ENCODE data around the gene VSIG8. TPM values are rescaled to one million over a fixed set of nuclear protein-coding genes. Genes with fewer than 3 reads are reported as not detected.

VSIG8 gene
- polyA plus RNA-seq, 4 donors, result 0.13 to 0.65 (median 0.38) TPM

DNA sequence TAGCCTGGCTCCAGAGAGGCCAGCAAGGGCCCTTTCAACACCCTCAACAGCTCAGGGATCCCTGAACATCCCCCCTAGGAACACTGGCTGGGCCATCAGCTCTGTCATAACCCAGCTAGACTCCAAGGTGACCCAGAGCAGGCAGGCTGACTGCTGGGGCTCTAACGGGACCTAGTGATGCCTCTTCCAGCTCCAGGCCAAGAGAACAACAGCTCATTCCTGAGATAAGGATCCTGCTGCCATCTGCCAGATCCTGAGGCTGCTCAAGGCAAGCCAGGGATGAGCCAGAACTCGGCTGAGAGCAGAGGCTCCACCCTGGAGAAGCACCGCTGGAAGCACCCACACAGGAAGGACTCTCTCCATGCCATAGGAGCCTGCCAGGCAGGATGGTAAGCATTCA lies 2.0 kb downstream of the VSIG8 start:
- DNase-seq (ENCODE audit: low read depth in 4 of 4, low spot score in 3 of 4), result no peak

DNA sequence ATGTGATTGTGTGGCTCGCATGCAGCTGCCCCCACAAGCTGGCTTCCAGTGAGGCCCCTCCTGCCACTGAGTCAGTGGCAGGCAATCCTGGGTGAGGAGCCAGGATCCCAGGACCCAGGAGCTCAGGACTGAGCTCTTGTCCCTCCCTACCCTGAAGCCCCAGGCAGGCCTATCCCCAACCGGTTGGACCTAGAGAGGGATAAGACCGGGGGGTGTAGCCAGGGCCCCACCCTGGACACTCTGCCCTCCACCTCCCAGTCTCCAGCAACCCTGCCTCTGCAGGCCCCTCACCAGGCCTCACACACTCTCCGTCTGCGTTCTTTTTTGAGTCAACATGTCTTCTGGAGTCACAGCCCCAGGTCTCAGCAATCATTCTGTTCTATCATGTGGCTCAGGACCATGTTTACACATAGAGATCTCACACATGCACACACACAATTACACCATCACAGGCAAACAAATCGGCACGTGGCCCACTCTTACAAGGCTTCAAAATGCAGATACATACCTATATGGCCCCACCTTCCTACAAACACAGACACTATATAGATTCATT lies 2.6 kb downstream of the VSIG8 start:
- DNase-seq (ENCODE audit: low read depth in 4 of 4, low spot score in 3 of 4), result no peak

DNA sequence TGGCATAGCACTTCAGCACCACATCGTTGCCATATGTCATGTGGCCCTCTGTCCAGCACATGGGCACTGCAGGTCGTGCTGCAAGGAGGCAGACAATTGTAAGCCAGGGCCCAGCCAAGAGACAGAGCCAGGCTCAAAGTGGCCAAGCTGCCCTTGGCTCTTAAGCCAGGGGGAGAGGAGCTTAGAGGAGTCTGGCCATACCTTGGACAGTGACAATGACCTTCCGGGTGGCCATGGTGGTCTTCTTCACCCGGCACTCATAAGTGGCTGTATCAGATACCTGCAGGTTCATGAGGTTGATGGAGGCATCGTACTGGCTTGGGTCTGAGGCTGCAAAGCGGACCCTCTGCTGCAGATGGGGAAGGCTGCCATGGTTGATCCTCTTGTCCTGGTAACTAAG lies 4.6 kb downstream of the VSIG8 start:
- DNase-seq (ENCODE audit: low read depth in 4 of 4, low spot score in 3 of 4), result no peak

DNA sequence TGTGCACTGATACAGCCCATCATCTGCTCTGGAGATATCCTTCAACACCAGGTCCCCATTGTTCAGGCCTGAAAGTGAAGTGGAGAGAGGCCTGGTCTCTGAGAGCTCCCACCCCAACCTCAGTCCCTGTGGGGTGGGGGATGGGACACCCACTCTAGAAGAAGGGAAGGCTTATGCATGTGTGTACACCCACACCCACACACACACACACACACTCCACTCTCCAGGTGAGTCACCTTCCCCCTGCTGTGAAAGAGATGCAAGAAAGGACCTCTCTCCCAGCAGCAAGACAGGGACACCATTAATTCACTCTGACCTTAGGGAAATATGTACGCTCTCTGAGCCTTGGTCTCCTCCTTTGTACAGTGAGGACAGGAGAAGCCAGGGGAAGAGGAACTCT lies 5.9 kb downstream of the VSIG8 start:
- no peak for DNase-seq (ENCODE audit: low read depth in 4 of 4, low spot score in 3 of 4)

DNA sequence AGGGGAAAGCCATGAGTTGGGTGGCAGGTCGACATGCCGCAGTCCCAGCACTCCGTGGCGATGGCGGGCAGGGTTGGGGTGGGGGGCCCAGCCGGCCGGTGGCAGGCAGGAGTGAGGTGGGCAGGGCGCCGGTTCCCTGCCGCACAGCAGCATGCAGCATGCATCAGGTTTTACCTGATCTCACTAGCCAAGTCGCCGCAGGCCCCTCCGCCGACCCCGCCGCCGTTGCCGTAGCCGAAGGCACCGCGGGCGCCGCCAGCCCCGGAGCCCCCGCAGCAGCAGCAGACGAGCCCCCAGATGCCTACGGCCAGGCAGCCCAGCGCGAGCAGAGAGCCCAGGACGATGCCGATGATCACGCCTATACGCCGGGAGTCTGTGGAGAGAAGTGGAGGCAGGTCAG lies 6.7 kb downstream of the VSIG8 start:
- DNase-seq (ENCODE audit: low read depth in 4 of 4, low spot score in 3 of 4), result no peak

DNA sequence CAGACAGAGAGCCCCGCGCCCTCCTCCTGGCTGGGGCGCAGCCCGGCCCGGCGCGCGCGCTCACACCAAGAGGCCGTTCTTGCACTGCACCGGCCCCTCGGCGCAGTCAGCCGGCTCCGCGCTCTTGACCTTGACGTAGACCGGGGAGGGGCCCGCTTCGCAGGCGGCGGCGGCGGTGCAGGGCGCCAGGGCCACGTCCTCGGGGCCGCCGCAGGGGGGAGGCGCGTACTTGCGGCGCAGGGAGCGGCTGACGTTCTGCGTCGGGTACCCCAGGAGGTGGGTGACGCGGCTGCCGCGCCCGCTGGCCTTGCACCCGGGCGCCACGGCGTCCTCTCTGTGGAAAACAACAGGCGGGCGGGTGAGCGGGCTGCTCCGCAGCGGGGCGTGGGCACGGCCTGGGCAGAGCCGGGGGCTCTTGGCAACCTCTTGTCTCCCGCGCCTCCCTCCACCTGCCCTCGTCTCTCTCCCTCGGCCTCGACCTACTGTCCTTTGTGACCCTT lies 7.7 kb downstream of the VSIG8 start:
- DNase-seq (ENCODE audit: low read depth in 4 of 4, low spot score in 3 of 4), result peak; percentile 51 to 65 (median 58)

DNA sequence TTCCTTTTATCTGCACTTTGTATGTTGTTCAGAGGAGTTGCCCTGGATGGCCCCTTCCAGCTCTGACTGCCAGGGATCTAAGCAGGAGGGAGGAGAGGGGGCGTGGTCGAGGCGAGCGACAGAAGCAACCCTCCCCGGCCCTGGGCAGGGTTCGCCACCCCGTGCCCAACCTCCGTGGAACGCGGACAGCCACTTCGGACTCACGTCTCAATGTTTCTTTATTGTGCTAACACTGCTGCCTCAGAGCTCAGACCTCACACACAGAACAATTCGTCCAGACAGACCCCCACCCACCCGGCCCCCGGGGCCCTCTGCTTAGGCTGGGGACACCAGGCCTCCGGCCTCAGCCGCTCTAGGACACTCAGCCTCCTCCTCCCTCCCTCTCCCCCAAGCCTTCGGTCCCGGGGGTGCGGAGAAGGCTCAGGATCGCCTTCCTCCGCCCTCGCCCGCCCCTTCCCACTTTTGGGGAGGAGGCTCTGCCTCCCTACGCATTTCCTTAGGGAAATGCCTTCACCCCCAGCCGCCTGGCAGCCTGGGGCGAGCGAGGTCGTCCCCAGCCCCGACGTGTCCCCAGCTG lies 8.3 kb downstream of the VSIG8 start:
- DNase-seq (ENCODE audit: low read depth in 4 of 4, low spot score in 3 of 4), result peak in 3 of 4 donors; percentile 17 to 44 (median 39)

DNA sequence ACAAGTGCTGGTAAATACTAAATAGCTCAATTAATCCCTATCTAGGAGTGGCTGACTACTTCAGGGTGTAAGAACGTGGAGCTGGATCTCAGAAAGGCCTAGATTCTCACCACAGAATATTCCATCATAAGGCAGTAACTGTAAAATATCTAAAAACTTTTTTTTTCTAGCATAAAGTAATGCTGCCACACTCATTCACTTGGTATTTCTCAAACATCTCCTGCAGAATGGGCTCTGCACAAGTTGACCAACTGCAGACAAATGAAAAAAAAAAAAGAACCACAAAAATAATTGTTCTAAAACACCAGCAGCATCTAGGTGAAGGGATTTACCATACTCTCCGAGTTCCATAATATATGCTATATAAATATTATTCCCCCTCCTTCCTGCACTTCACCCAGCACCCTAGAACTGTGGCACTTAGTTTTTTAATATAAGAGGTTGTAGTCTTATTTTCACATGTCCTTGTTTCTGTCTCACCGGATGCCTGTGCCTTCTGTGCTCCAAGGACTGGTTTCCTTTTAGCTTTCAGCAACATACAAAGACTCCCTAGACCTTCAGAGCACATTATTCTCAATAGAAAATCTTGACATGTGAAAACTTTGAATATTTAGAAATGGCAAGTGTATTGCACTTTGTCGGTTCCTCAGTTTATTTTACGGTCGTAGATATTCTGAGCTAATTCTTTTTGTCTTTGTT lies 8.9 kb downstream of the VSIG8 start:
- DNase-seq (ENCODE audit: low read depth in 4 of 4, low spot score in 3 of 4), result no peak

DNA sequence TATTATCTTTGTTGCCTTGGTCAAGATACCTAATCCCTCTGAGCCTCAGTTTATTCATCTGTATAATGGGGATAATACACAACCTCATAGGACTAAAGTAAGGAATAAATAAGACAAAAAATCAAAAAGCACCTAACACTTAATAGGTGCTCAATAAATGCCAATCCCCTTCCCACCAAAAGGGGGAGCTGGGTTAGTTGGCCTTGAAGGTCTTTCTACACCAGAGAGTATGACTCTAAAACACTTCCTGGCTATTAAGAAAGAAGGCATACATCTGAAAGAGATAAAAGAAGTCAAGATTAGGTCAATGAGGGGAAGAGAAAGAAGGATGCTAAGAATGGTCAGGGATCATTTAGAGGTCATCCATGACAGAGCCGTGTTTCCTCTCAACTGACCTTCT lies 11.1 kb downstream of the VSIG8 start:
- no peak for DNase-seq (ENCODE audit: low read depth in 4 of 4, low spot score in 3 of 4)

DNA sequence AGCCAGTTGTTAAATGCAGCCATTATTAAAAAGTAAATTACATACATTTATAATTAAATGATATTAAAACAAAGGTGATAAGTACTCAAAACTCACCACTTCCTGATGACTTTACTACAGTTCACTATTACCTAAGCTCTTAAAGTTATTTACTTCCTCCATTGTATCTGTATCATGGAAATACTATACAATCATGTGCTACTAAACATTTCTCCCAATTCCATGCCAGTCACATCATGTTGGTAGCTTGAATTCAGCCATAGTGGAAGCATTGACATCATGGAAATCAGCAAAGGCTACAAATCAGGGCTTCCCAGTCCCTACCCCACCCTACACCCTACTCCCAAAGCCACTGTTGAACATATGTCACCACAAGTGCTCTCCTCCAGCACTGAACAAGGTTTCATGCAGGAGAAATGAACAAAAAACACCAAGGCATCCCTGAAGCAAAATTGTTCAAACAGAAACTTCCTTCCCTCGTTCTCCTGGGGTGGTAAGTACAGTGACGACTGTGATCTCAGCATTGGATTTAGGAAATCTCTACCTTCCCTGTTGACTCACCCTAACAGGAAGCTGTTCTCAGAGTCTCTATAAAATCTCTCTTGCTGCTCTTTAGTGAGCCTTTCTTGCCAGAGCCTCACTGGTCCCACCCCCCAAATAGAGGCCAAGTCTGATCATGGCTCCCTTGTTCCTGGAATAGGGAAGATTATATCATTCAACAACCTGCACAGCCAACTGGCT lies 12.7 kb downstream of the VSIG8 start:
- no peak for DNase-seq (ENCODE audit: low read depth in 4 of 4, low spot score in 3 of 4)

DNA sequence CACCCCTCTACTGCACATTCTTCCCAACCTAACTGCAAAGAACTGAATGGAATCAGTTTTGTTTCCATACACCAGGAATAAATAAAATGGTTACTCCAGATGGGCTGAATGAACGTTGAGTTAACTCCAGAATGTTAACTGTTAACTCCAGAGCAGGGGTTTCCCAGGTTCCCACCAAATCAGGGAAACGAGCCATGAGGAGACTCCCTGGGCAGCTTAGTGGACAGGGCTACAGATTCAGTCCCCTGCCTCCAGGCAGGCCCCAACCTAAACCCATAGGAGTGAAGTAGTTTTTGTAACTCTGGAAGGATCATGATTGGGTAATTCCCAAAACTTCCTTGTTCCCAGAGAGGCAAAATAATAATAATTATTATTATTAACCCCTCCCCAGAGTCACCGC lies 14.1 kb downstream of the VSIG8 start:
- no peak for DNase-seq (ENCODE audit: low read depth in 4 of 4, low spot score in 3 of 4)

DNA sequence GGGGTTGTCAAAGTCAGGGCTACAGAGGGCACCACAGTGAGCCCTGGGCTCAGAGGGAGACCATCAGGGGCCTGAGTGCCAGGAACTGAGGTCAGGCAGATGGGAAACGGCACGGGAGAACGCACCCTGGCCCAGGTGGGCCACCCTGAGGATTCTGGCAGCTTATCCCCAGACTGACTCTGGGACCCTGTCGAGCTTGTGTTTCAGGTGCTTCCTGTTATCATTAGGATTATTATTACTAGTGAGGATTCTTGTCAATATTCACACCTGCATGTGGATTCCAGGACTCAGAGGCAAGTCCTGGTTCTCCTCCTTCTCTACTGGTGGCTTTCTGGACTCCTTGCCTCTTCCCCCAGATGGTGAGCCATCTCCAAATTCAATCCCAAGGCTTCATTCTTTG lies 15.2 kb downstream of the VSIG8 start:
- no peak for DNase-seq (ENCODE audit: low read depth in 4 of 4, low spot score in 3 of 4)

DNA sequence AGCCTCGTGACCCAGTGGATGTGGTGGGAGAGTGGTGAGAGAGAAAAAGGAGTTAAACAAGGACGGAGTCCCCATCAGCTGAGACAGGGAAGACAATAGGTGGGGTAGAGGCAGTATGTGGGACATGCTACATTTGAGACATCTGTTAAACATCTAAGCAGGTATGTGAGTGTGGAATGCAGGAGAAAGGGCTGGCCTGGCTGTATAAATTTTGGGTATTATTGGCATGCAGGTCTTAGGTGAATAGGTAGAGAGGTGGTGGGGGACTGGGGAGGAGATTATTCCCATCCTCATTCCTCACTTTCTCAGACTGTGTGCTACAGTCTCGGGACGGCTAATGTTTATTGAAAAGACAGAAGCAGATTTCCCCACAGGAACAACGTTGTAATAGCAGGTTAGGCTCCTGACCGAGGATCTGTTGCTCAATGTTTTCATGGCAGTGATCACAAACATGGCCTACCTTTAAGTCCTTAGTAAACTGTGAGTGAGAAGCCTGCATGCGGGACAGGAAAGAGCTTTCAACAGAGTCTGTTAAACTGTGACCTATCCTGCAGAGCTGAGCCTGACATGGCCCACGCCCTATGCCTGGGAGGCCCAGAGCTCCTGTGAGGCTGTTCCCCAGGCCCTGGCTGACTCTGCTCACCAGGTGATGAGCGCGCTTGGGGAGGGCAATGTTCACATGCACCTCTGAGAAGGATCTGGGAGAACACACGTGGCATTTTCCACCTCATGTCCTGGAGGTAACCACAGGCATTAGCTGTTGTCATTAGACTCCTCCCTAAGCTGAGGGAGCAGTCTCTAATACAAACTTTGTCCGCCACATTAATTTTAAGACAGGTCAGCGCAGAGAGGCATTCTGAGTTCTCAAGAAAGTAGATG lies 16.5 kb downstream of the VSIG8 start:
- peak in 1 of 4 donors; percentile 10 for DNase-seq (ENCODE audit: low read depth in 4 of 4, low spot score in 3 of 4)

DNA sequence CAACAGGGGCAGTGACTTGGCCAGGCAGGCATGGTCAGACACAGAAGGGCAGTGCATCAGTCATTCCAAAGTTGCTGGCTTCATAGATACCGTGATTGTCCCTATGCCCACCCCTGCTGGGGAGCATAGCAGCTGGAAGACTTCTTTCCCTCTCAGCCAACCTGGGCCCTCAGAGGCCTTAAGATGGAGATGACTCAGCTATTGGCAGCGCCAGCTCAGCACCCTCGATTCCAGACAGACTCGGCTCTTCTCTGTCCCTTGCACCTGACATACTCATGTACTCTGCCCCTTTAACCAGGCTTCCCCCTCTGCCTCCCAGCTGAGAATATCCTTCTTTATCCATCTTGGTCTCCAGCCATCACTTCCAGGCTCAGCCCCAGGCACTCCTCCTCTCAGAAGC lies 19.0 kb downstream of the VSIG8 start:
- no peak for DNase-seq (ENCODE audit: low read depth in 4 of 4, low spot score in 3 of 4)

DNA sequence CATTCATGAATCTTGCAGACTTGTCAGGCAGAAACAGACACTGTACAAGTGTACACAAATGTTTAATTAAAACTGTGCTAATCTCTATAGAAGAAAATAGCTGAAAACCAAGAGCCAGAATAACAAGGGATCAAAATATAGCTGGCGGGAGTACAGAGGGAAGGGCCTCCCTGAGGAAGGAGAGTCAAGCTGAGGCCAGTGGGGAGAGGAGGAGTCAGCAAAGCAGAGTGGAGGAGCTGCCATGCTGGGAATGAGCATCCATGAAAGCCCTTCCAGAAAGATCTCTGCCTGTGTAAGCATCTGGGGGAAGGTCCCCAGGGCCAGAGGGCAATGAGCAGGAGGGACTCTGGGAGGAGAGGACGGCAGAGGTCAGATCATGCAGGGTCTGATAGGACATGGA lies 20.7 kb downstream of the VSIG8 start:
- DNase-seq (ENCODE audit: low read depth in 4 of 4, low spot score in 3 of 4), result peak in 1 of 4 donors; percentile 18

DNA sequence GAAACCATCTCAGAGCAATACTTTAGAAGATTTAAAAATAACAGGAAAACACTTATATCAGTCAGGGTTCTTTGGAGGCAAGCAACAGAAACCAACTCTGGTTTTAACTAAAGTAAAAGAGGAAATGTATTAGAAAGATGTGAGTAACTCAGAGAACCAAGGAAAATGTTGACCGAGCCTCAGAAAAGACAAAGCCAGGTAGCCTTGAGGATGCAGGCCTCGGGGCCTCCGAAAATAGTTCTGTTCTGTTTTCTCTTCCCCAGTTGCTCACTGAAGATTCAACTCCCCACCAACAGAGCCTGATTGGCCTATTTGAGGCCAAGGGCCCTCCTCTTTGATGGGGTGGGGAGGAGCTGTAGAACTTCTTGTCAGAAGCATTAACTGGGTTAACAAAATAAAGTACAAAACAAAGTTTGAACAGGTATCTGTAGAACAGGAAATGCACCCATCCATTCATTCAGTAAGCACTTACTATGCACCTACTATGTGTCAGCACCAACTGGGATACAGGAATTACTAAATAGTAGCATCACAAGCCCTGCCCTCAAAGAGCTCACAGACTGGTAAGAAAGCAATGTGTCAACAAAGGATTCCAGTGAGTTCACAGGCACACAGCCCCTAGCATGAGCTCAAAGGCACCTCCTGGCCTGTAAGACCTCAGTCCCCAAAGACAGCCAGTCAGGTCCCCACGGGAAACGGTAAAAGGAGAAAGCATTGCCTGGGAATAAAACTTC lies 23.2 kb downstream of the VSIG8 start:
- DNase-seq (ENCODE audit: low read depth in 4 of 4, low spot score in 3 of 4), result no peak

DNA sequence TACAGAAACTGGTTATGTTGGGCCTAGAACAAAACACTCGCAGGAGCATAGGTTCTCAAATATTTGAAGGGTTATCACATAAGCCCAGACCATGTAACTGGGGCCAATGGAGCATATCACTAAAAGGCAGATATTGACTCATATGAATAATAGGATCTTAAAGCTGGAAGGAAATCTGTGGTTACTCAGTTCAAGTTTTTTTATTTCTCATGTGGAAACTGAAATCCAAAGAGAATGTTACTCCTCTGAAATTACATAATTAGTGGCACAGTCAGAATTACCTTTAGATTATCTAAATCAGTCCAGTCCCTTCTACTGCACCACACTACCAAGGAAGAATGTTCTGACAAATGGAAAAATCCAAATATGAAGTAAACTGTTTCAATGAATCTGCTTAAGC lies 23.7 kb downstream of the VSIG8 start:
- no peak for DNase-seq (ENCODE audit: low read depth in 4 of 4, low spot score in 3 of 4)

DNA sequence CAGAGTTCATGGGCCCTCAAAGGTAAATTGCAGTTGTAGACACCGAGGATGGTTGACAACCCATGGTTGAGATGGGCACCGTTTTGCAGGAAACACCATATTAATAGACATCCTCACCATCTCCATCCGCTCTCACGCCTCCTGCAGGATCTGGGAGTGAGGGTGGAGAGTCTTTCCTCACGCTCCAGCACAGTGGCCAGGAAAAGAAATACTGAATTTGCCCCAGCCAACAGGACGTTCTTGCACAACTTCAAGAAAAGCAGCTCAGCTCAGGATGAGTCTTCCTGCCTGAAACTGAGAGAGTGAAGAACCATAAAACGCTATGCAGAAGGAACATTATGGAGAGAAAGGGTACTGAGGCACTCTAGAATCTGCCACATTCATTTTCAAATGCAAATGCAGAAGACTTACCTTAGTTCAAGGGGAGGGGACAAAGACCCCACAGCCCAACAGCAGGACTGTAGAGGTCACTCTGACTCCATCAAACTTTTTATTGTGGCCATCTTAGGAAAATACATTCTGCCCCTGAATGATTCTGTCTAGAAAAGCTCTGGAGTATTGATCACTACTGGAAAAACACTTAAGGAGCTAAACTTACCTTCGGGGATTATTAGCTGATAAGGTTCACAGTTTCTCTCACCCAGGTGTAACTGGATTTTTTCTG lies 26.5 kb downstream of the VSIG8 start:
- DNase-seq (ENCODE audit: low read depth in 4 of 4, low spot score in 3 of 4), result no peak

DNA sequence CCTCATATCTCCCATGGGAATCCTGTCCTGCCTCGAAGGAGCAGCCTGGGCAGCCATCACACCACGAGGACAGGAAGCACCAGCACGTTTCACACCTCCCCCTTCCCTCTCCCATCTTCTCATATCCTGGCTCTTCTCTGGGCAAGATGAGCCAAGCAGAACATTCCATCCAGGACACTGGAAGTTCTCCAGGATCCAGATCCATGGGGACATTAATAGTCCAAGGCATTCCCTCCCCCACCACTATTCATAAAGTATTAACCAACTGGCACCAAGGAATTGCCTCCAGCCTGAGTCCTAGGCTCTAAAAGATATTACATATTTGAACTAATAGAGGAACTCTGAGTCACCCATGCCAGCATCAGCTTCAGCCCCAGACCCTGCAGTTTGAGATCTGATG lies 27.1 kb downstream of the VSIG8 start:
- DNase-seq (ENCODE audit: low read depth in 4 of 4, low spot score in 3 of 4), result no peak

Measured in right renal pelvis (tissue), 4 donors.